Nephron progenitor cell (in vitro differentiated cells): ENCODE data around the gene CPNE5.

Source experiments
- DNase-seq: peaks from one replicate; pipeline ENCODE4 v3.0.0; 2021
- H3K27ac Mint-ChIP-seq: 2 replicates; pipeline ENCODE4 v1.8.0; 2021; ENCODE audit warnings: mild to moderate bottlenecking, moderate library complexity, mixed read lengths
- H3K27me3 Mint-ChIP-seq: 2 replicates; pipeline ENCODE4 v1.8.0; 2021; ENCODE audit warnings: mild to moderate bottlenecking, low read depth, mixed read lengths; ENCODE audit not compliant: poor library complexity
- H3K36me3 Mint-ChIP-seq: 2 replicates; pipeline ENCODE4 v1.8.0; 2021; ENCODE audit warnings: low read depth, mixed read lengths
- H3K4me1 Mint-ChIP-seq: 2 replicates; pipeline ENCODE4 v1.8.0; 2021; ENCODE audit warnings: mixed read lengths
- H3K4me3 Mint-ChIP-seq: 2 replicates; pipeline ENCODE4 v1.8.0; 2021; ENCODE audit warnings: mild to moderate bottlenecking, moderate library complexity, mixed read lengths
- H3K9me3 Mint-ChIP-seq: 2 replicates; pipeline ENCODE4 v1.8.0; 2021; ENCODE audit warnings: mild to moderate bottlenecking, moderate library complexity, mixed read lengths
- TF ChIP-seq, protein P1 (sequence below): fragments of 200-600 bp; sonication (generic); IDR thresholded peaks from 2 replicates; pipeline ENCODE4 v1.5.0; 2021; ENCODE audit warnings: antibody characterized with exemption

CPNE5 gene

DNA sequence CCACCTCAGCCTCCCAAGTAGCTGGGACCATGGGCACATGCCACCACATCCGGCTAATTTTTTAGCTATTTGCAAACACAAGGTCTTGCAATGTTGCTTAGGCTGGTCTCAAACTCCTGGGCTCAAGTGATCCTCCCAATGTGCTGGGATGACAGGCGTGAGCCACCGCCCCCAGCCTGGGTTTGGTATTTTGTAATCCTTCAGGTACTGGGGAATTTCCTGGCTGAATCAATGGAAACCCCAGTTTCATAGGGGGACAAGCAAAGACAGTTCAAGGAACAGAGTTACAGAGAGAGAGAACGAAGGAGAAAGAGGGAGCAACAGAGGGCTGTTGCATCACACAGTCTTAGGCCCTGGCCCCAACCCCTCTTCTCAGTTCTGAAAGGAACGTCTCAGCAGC is 105.9 kb downstream of the CPNE5 start:
- peaks cover 8% of the 10 kb centered on the region for H3K4me1 Mint-ChIP-seq
- H3K27ac Mint-ChIP-seq = no peak overlapping the region
- no peaks in the 10 kb centered on the region for H3K36me3 Mint-ChIP-seq
- H3K9me3 Mint-ChIP-seq = no peaks in the 10 kb centered on the region
- DNase-seq = no peak
- peaks cover 6% of the 10 kb centered on the region for H3K27me3 Mint-ChIP-seq
- TF ChIP-seq, protein P1, sequence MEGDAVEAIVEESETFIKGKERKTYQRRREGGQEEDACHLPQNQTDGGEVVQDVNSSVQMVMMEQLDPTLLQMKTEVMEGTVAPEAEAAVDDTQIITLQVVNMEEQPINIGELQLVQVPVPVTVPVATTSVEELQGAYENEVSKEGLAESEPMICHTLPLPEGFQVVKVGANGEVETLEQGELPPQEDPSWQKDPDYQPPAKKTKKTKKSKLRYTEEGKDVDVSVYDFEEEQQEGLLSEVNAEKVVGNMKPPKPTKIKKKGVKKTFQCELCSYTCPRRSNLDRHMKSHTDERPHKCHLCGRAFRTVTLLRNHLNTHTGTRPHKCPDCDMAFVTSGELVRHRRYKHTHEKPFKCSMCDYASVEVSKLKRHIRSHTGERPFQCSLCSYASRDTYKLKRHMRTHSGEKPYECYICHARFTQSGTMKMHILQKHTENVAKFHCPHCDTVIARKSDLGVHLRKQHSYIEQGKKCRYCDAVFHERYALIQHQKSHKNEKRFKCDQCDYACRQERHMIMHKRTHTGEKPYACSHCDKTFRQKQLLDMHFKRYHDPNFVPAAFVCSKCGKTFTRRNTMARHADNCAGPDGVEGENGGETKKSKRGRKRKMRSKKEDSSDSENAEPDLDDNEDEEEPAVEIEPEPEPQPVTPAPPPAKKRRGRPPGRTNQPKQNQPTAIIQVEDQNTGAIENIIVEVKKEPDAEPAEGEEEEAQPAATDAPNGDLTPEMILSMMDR = no peak
- H3K4me3 Mint-ChIP-seq = no peak overlapping the region

DNA sequence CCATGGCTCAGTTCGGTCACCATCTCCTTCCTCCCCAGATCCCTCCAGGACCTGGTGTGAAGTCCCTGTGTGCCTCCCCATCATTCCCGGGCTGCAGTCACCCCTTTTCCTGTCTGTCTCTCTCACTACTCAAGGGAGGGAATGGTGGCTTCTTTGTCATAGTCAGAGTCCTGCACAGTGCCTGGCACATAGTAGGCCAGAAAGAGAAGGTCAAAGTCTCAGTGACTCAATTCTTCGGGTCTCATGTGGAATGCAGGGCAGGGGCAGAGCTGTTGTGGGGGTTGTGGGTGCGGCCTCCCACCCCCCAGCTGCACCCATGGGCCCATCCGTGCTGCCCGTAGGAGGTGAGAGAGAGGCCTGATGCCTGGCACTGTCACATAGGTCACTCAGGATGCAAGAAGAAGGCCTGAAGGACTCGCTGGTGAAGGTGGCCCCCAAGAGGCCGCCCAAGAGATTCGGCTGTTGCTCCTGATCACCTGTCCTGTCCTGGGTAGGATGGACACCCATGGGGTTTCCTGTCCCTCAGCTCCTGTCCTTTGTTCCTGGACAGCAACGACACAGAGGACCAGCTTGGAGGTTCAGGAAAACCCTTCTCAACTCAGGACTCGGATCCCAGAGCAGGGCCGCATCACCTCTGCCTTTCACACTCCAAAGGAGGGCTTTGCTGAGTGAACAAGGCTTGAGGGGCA is 107.5 kb downstream of the CPNE5 start:
- Mint-ChIP-seq H3K9me3 (no peaks in the 10 kb centered on the region), H3K27ac (no peak overlapping the region), H3K27me3 (peaks cover 6% of the 10 kb centered on the region), H3K4me3 (no peak overlapping the region), H3K36me3 (no peaks in the 10 kb centered on the region), H3K4me1 (peaks cover 11% of the 10 kb centered on the region)
- TF ChIP-seq, protein P1 = no peak
- no peak for DNase-seq

DNA sequence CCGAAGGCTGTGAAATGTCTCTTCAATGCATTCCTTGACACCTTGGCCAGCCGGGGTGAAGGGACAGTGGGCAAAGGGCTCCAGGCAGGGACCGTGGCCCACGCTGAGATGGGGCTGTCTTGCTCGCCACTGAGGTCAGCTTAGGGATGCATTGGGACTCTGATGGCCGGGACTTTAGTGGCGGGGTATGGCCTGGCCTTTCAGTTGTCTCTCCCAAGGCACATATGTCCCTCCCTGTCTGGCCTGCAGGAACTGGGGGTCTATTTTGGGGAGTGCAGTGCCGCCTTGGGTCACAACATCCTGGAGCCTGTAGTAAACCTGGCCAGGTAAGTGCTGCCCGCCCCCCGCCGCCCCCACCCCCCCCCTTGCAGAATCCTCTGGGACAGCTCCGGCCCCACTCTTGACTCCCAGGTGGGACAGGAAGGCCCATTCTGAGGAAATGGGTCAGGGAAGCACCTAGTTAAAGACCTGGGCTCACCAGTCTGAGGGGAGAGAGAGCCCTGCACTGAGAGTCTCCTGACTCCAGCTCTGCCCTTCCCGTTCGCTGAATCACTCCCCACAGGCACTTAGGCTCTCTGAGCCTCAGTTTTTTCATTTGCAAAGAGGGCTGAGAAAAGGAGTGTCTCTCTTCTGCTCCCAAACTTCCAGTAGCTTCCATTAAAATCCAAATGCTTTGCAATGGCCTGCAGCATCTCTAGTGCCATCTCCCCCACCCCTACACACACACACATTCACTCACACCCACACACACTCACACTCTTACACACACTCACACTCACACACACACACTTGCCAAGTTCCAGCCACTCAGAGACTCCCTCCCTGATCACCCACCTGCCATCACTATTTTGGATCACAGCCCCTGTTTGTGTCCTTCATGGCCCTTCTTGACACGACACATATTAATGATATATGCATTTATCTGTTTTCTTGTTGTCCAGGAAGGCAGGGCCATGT is 108.5 kb downstream of the CPNE5 start:
- Mint-ChIP-seq H3K27ac (no peak overlapping the region), H3K4me3 (no peak overlapping the region), H3K4me1 (peaks cover 11% of the 10 kb centered on the region), H3K27me3 (peaks cover 6% of the 10 kb centered on the region), H3K36me3 (no peaks in the 10 kb centered on the region), H3K9me3 (no peaks in the 10 kb centered on the region)
- TF ChIP-seq, protein P1 = no peak
- DNase-seq = no peak

DNA sequence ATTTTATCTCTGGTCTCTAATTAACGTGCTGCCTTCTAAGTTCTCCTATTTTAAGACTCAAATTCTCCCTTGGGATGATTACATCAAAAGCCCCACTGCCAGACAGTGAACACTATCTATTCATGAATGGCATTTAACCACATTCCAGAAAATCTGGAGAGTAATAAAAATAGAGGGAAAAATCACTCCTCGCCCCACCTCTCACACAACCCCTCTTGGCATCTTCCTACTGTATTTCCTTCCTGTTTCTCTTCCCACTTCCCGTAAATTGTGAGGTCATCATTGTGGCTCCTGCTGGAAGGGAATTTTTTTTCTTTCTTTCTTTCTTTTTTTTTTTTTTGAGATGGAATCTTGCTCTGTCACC is 110.1 kb downstream of the CPNE5 start:
- DNase-seq = no peak
- no peak overlapping the region for H3K4me3 Mint-ChIP-seq
- H3K27me3 Mint-ChIP-seq = peaks cover 11% of the 10 kb centered on the region
- TF ChIP-seq, protein P1 = no peak
- no peaks in the 10 kb centered on the region for H3K9me3 Mint-ChIP-seq
- peaks cover 11% of the 10 kb centered on the region for H3K4me1 Mint-ChIP-seq
- H3K36me3 Mint-ChIP-seq = no peaks in the 10 kb centered on the region
- H3K27ac Mint-ChIP-seq = no peak overlapping the region

DNA sequence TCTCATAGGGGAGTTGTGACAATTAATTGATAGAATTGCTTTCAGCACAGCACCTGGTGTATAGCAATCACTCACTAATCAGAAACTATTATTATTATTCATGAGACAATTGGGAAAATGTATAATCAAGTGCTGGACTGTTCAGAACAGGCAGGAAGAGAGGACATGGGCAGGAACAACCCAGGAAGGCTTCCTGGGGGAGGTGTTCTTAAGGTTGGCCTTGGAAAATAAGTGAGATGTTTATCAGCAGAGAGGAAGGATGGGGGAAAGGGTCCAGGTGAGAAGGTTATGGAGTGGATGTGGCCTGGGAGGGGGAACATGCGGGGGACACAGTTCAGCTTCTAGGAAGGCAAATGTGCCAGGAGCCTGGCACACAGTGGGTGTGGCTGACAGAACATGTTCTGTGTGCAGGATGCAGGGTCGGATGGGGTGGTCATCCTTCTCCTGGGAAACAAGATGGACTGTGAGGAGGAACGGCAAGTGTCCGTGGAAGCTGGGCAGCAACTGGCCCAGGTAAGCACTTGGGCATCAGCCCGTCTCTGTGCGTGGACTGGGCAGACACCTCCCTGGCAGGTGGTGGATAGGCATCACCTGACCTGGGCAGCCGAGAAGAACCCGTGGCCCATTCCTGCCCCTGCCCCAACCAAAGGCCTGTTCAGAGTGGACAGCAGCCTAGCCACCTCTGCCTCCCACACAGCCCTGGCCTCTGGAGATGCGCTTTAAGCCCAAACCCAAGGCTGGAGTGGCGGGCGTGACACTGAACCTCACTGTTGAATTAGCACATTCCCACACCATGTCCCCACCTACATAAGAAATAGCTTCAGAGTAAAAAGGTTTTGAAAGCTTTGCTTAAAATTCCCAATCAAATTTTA is 110.7 kb downstream of the CPNE5 start:
- Mint-ChIP-seq H3K36me3 (no peaks in the 10 kb centered on the region), H3K27me3 (peaks cover 11% of the 10 kb centered on the region), H3K9me3 (no peaks in the 10 kb centered on the region), H3K4me1 (peaks cover 11% of the 10 kb centered on the region), H3K4me3 (no peak overlapping the region), H3K27ac (no peak overlapping the region)
- no peak for DNase-seq
- TF ChIP-seq, protein P1 = no peak
